Left ventricle myocardium inferior (tissue), 1 donor: ENCODE data around the gene CEACAM6. TPM values are rescaled to one million over a fixed set of nuclear protein-coding genes. Genes with fewer than 3 reads are reported as not detected.

Experiments
- DNase-seq: peaks from one replicate; pipeline ENCODE4 v3.0.0-alpha.2; 2020
- H3K27ac ChIP-seq: fragments of 200-600 bp; replicated peaks from 2 replicates; pipeline ENCODE4 v1.8.0; 2021
- H3K27me3 ChIP-seq: fragments of 200-600 bp; 2 replicates; pipeline ENCODE4 v1.8.0; 2021; ENCODE audit warnings: low read depth
- H3K36me3 ChIP-seq: fragments of 200-600 bp; 2 replicates; pipeline ENCODE4 v1.8.0; 2021
- H3K4me1 ChIP-seq: fragments of 200-600 bp; 2 replicates; pipeline ENCODE4 v1.8.0; 2021
- H3K4me3 ChIP-seq: fragments of 200-600 bp; 2 replicates; pipeline ENCODE4 v1.8.0; 2021; ENCODE audit warnings: mild to moderate bottlenecking, moderate library complexity
- H3K9me3 ChIP-seq: fragments of 200-600 bp; replicated peaks from 2 replicates; pipeline ENCODE4 v1.8.0; 2021
- CTCF ChIP-seq: fragments of 200-600 bp; IDR thresholded peaks from 2 replicates; pipeline ENCODE4 v1.8.0; 2021; ENCODE audit warnings: antibody characterized with exemption, mild to moderate bottlenecking, borderline replicate concordance
- intact Hi-C: fragments of 100-400 bp; cut with micrococcal nuclease; formaldehyde crosslinking; loops from one replicate; pipeline ENCODE4 v1.11.0; 2022
- total RNA-seq: library from RNA; stranded (reverse); fragmentation: NEBNext Ultra II Directional; extraction: Animal tissue kit (Norgen Biotek cat#: 25700); gene quantifications from one replicate; pipeline ENCODE4 v1.2.1, GENCODE V29; 2021
- donor health status: DM: no; HTN: yes; CAD: no; lungs with severe emphysema.

The CEACAM6 gene
- total RNA-seq, 1 donor from 2014 or later = 0.11 TPM

GRCh38 chr19:41815301-41815700 is 60.0 kb downstream of the CEACAM6 start:
- H3K9me3 ChIP-seq = no peaks in the 10 kb centered on the region
- no peak overlapping the region for H3K4me3 ChIP-seq
- peaks cover 62% of the 10 kb centered on the region for H3K27me3 ChIP-seq
- H3K36me3 ChIP-seq = no peaks in the 10 kb centered on the region
- H3K27ac ChIP-seq = no peak overlapping the region
- H3K4me1 ChIP-seq = no peaks in the 10 kb centered on the region
- DNase-seq = no peak
- TF ChIP-seq CTCF = no peak
- intact Hi-C loops = no loop called here

- Histone ChIP-seq H3K9me3 (no peaks in the 10 kb centered on the region), H3K4me1 (no peaks in the 10 kb centered on the region), H3K27me3 (peaks cover 62% of the 10 kb centered on the region), H3K27ac (no peak overlapping the region), H3K36me3 (no peaks in the 10 kb centered on the region), H3K4me3 (no peak overlapping the region)
- intact Hi-C loops = no loop called here
- TF ChIP-seq CTCF = no peak
- DNase-seq = no peak
Observed at GRCh38 chr19:41816761-41817160, 61.4 kb downstream of the CEACAM6 start.

GRCh38 chr19:41821003-41821735 is 65.8 kb downstream of the CEACAM6 start:
- H3K4me3 ChIP-seq = no peak overlapping the region
- H3K36me3 ChIP-seq = no peaks in the 10 kb centered on the region
- H3K27me3 ChIP-seq = peaks cover 75% of the 10 kb centered on the region
- intact Hi-C loops = no loop called here
- no peaks in the 10 kb centered on the region for H3K4me1 ChIP-seq
- no peak for DNase-seq
- H3K27ac ChIP-seq = no peak overlapping the region
- peaks cover 1% of the 10 kb centered on the region for H3K9me3 ChIP-seq
- TF ChIP-seq CTCF = peak; percentile 56

Other genes with a start within 250 kb of the CEACAM6 start
- gene CEACAM21, start 179.4 kb upstream of the CEACAM6 start, total RNA-seq = 0.60 TPM
- gene CEACAM4, start 128.5 kb upstream of the CEACAM6 start, total RNA-seq = 0.25 TPM
- 0.16 TPM for gene CEACAM7, start 67.3 kb upstream of the CEACAM6 start, total RNA-seq
- 0.19 TPM for gene CEACAM5, start 46.9 kb upstream of the CEACAM6 start, total RNA-seq
- not detected for gene CEACAM3, start 41.1 kb downstream of the CEACAM6 start, total RNA-seq
- not detected for gene LYPD4, start 89.2 kb downstream of the CEACAM6 start, total RNA-seq
- gene DMRTC2, start 89.5 kb downstream of the CEACAM6 start, total RNA-seq = not detected
- 611 TPM for gene RPS19, start 104.7 kb downstream of the CEACAM6 start, total RNA-seq
- gene CD79A, start 121.7 kb downstream of the CEACAM6 start, total RNA-seq = not detected
- 28.3 TPM for gene ARHGEF1, start 127.7 kb downstream of the CEACAM6 start, total RNA-seq
- not detected for gene ERFL, start 172.9 kb downstream of the CEACAM6 start, total RNA-seq
- 56.7 TPM for gene RABAC1, start 203.8 kb downstream of the CEACAM6 start, total RNA-seq
- gene ATP1A3, start 238.7 kb downstream of the CEACAM6 start, total RNA-seq = 375 TPM